ENCODE results near the gene GAST. TPM values are rescaled to one million over a fixed set of nuclear protein-coding genes. Genes with fewer than 3 reads are reported as not detected.
A peak's percentile ranks its signal among the peaks of the same experiment; 100 is the strongest.

The GAST gene
- total and polyA plus RNA-seq, 2 of the 13 experiments (the other 11 are each of a cell fraction or from before 2014, with no cell fraction given), result 0.32 to 0.42 TPM

GRCh38 chr17:41678907-41679739 lies 33.0 kb upstream of the GAST start (continued):
- TF ChIP-seq PBX2 (CRISPR knock-in tag; IDR thresholded peaks at IDR 0.05), result no peak
- TF ChIP-seq RARG (CRISPR knock-in tag; IDR thresholded peaks at IDR 0.05; ENCODE audit: low read depth), result no peak
- TF ChIP-seq RFX5 (IDR thresholded peaks at IDR 0.05; ENCODE audit: low read depth, low read length), result no peak
- TF ChIP-seq ZXDC (CRISPR knock-in tag; IDR thresholded peaks at IDR 0.05), result no peak
- no peak for TF ChIP-seq ZNF446 (CRISPR knock-in tag; IDR thresholded peaks at IDR 0.05)
- TF ChIP-seq BCL6 (CRISPR knock-in tag; IDR thresholded peaks at IDR 0.05), result no peak
- TF ChIP-seq SKIL (CRISPR knock-in tag; IDR thresholded peaks at IDR 0.05; ENCODE audit: borderline replicate concordance), result no peak
- no peak for TF ChIP-seq ZMYM3 (CRISPR knock-in tag; IDR thresholded peaks at IDR 0.05)
- no peak for TF ChIP-seq ZBED4 (CRISPR knock-in tag; IDR thresholded peaks at IDR 0.05; ENCODE audit: borderline replicate concordance)
- TF ChIP-seq CBX5 (CRISPR knock-in tag; IDR thresholded peaks at IDR 0.05; ENCODE audit: borderline replicate concordance), result no peak
- no peak for TF ChIP-seq CERS6 (CRISPR knock-in tag; IDR thresholded peaks at IDR 0.05)
- TF ChIP-seq SOX13 (IDR thresholded peaks at IDR 0.05), result no peak
- no peak for TF ChIP-seq SOX13 (CRISPR knock-in tag; conservative IDR thresholded peaks at IDR 0.05 in 1 of 2, IDR thresholded peaks at IDR 0.05 in 1 of 2)
- no peak for TF ChIP-seq GABPA (IDR thresholded peaks at IDR 0.05; ENCODE audit: low read depth, low read length)
- TF ChIP-seq GABPA (CRISPR knock-in tag; IDR thresholded peaks at IDR 0.05; ENCODE audit: low read depth), result peak; percentile 32; the same call in 1 of the 2 replicates
- TF ChIP-seq ZMAT5 (CRISPR knock-in tag; IDR thresholded peaks at IDR 0.05; ENCODE audit: borderline replicate concordance, low read depth), result no peak

All from HepG2 (cell line).